Measurements from ENCODE around the gene ASPSCR1. TPM values are rescaled to one million over a fixed set of nuclear protein-coding genes. Genes with fewer than 3 reads are reported as not detected.

ASPSCR1 gene
- total RNA-seq, 1 experiment from 2014 or later, result 51.0 TPM

DNA sequence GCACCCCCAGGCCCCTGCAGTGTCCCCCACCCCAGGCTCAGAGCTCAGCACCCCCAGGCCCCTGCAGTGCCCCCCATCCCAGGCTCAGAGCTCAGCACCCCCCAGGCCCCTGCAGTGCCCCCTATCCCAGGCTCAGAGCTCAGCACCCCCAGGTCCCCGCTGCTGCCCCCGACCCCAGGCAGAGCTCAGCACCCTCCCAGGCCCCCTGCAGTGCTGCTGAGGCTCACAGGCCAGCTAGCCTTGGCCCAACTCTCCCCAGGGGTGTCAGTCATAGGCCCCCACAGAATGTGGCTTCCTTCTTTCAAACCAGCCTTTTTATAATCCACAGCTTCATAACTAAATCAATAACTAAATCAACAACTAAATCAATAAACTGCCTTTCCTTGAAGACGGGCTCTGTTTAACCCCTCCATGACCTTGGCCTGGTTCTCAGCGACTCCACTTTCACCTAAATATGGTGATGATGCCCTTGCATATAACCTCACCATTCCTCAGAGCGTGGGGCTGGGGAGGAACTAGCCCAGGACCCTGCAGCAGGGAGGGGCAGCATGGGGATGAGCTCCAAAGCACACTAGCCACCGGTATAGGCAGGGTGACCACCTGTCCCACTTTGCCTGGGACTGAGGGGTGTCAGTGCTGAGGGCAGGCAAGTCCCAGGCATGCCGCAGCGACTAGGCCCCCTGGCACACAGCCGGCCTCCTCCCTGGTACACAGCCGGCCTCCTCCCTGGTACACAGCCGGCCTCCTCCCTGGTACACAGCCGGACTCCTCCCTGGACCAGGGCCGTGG is 21.5 kb upstream of the ASPSCR1 start (continued):
- TF ChIP-seq, protein P1, sequence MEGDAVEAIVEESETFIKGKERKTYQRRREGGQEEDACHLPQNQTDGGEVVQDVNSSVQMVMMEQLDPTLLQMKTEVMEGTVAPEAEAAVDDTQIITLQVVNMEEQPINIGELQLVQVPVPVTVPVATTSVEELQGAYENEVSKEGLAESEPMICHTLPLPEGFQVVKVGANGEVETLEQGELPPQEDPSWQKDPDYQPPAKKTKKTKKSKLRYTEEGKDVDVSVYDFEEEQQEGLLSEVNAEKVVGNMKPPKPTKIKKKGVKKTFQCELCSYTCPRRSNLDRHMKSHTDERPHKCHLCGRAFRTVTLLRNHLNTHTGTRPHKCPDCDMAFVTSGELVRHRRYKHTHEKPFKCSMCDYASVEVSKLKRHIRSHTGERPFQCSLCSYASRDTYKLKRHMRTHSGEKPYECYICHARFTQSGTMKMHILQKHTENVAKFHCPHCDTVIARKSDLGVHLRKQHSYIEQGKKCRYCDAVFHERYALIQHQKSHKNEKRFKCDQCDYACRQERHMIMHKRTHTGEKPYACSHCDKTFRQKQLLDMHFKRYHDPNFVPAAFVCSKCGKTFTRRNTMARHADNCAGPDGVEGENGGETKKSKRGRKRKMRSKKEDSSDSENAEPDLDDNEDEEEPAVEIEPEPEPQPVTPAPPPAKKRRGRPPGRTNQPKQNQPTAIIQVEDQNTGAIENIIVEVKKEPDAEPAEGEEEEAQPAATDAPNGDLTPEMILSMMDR (IDR thresholded peaks at IDR 0.05 in 2 of 3, conservative IDR thresholded peaks at IDR 0.05 in 1 of 3; ENCODE audit: borderline replicate concordance in 1 of 3, insufficient read depth in 1 of 3, low read depth in 2 of 3, low read length in 2 of 3), result no peak
- TF ChIP-seq POLR2AphosphoS5 (IDR thresholded peaks at IDR 0.05; ENCODE audit: low read depth, low read length), result no peak
- TF ChIP-seq POLR2A (IDR thresholded peaks at IDR 0.05; ENCODE audit: borderline replicate concordance, extremely low read depth, insufficient read depth, insufficient read length), result no peak
- TF ChIP-seq FOSL1 (IDR thresholded peaks at IDR 0.05; ENCODE audit: low read depth), result no peak
- TF ChIP-seq SP1 (IDR thresholded peaks at IDR 0.05; ENCODE audit: low read depth), result no peak
- TF ChIP-seq ZFX (IDR thresholded peaks at IDR 0.05), result no peak; the same call in 1 of the 2 replicates

DNA sequence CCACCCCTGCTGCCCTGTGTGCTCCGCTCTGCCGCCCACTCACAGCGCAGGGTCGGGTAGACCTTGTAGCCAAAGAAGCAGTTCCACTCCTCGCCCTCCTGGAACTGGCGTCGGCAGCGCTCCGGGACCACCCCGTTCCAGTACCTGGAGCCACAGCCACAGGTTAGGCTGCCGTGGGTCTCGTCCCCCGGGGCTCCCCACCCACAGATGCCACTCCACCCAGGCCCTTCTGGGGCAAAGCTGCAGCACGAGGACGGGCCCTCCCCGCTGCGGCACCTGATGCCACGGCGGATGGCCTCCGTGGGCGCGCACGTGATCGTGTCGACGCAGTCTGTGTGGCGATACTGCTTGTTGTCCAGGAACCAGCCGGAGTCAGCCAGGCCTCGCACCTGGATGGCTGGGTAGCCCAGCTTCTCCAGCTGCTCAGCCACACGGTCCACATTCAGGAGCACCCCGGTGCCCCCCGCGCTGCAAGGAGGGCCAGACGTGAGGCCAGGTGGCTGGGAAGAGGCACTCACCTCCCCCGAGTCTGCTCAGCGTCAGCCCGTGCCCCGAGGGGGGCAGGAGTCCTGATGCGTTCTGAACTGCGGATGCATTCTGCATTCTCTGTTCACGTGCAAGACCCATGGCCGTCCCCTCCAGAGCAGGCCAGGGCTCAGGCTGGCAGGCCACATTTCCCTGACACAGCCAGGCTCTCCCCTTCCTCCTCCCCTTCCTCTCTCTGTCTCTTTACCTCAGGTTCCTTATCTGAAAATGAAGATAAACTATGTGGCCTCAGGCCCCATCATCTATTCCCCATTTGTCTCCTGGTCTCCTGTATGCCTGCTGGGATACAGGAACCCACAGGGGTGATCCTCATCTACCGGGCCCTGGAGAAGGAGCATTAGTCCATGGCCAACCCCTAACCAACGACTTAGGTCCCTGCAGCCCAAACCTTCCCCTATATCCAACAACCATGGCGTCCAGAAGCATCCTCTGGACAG is 20.5 kb upstream of the ASPSCR1 start:
- H2AFZ ChIP-seq (ENCODE audit: low read depth, low read length, poor library complexity, severe bottlenecking), result no peak overlapping the region
- H3K4me2 ChIP-seq (ENCODE audit: low read length), result no peak overlapping the region
- ATAC-seq, result no peak
- CTCF ChIA-PET, result no interaction called here
- H3K9me2 ChIP-seq (ENCODE audit: insufficient read depth), result no peaks in the 10 kb centered on the region
- intact Hi-C loops (cut with micrococcal nuclease), result no loop called here
- no TSS peak for BruUV-seq (replicated peaks)
- TF ChIP-seq, protein P2, sequence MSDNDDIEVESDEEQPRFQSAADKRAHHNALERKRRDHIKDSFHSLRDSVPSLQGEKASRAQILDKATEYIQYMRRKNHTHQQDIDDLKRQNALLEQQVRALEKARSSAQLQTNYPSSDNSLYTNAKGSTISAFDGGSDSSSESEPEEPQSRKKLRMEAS (IDR thresholded peaks at IDR 0.05), result no peak
- TF ChIP-seq, protein P1 (IDR thresholded peaks at IDR 0.05 in 2 of 3, conservative IDR thresholded peaks at IDR 0.05 in 1 of 3; ENCODE audit: borderline replicate concordance in 1 of 3, insufficient read depth in 1 of 3, low read depth in 2 of 3, low read length in 2 of 3), result no peak
- TF ChIP-seq, protein P3, sequence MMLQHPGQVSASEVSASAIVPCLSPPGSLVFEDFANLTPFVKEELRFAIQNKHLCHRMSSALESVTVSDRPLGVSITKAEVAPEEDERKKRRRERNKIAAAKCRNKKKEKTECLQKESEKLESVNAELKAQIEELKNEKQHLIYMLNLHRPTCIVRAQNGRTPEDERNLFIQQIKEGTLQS (IDR thresholded peaks at IDR 0.05), result no peak
- TF ChIP-seq SP1 (IDR thresholded peaks at IDR 0.05; ENCODE audit: low read depth), result no peak
- no peak for TF ChIP-seq JUND (IDR thresholded peaks at IDR 0.05)
- TF ChIP-seq, protein P4, sequence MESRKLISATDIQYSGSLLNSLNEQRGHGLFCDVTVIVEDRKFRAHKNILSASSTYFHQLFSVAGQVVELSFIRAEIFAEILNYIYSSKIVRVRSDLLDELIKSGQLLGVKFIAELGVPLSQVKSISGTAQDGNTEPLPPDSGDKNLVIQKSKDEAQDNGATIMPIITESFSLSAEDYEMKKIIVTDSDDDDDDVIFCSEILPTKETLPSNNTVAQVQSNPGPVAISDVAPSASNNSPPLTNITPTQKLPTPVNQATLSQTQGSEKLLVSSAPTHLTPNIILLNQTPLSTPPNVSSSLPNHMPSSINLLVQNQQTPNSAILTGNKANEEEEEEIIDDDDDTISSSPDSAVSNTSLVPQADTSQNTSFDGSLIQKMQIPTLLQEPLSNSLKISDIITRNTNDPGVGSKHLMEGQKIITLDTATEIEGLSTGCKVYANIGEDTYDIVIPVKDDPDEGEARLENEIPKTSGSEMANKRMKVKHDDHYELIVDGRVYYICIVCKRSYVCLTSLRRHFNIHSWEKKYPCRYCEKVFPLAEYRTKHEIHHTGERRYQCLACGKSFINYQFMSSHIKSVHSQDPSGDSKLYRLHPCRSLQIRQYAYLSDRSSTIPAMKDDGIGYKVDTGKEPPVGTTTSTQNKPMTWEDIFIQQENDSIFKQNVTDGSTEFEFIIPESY (IDR thresholded peaks at IDR 0.05; ENCODE audit: extremely low read depth, insufficient replicate concordance, low read length), result no peak
- no peak for TF ChIP-seq RAD21 (IDR thresholded peaks at IDR 0.05; ENCODE audit: low read depth)
- TF ChIP-seq ZNF274 (IDR thresholded peaks at IDR 0.05; ENCODE audit: low read depth, low read length), result no peak
- no peak for DNase-seq (ENCODE audit: low read depth, low spot score)
- POLR2A ChIA-PET, result no interaction called here
- no peaks in the 10 kb centered on the region for H3K36me3 ChIP-seq (ENCODE audit: control insufficient read depth in 1 of 2, insufficient read depth in 2 of 2, low read length in 2 of 2)
- H3K4me1 ChIP-seq (ENCODE audit: control insufficient read depth in 1 of 2, insufficient read depth in 2 of 2, low read length in 2 of 2), result peaks cover 11 to 22% of the 10 kb centered on the region in 2 experiments
- no peaks in the 10 kb centered on the region for H3K9me3 ChIP-seq (ENCODE audit: control insufficient read depth in 1 of 2, insufficient read depth in 1 of 2, low read depth in 1 of 2, low read length in 2 of 2)
- no peaks in the 10 kb centered on the region for H3K27me3 ChIP-seq (ENCODE audit: insufficient read depth, low read length)
- no peaks in the 10 kb centered on the region for H3K79me2 ChIP-seq (ENCODE audit: insufficient read depth, low read length)
- no peak overlapping the region for H3K9ac ChIP-seq (ENCODE audit: low read length)
- no peak overlapping the region for H3K4me3 ChIP-seq (replicated peaks in 1 of 2; ENCODE audit: low read depth in 1 of 2, low read length in 2 of 2)
- no peak overlapping the region for H3K27ac ChIP-seq (ENCODE audit: low read depth, low read length)
- no peaks in the 10 kb centered on the region for H4K20me1 ChIP-seq (ENCODE audit: insufficient read depth)
- RAD21 ChIA-PET (ENCODE audit: low non-redundant PET in 1 of 2, low total read pairs in 2 of 2, uncharacterized antibody in 2 of 2, unreplicated experiment in 2 of 2), result no interaction called here

All from HCT116 (cell line).